GM15510 (cell line): ENCODE measurements around the gene NRG3.

Experiments used
- POLR2A ChIP-seq: IDR thresholded peaks from 3 replicates; pipeline ENCODE4 v1.6.1; 2011; ENCODE audit warnings: borderline replicate concordance; ENCODE audit not compliant: insufficient read length; ENCODE audit errors: extremely low read depth

The NRG3 gene

DNA sequence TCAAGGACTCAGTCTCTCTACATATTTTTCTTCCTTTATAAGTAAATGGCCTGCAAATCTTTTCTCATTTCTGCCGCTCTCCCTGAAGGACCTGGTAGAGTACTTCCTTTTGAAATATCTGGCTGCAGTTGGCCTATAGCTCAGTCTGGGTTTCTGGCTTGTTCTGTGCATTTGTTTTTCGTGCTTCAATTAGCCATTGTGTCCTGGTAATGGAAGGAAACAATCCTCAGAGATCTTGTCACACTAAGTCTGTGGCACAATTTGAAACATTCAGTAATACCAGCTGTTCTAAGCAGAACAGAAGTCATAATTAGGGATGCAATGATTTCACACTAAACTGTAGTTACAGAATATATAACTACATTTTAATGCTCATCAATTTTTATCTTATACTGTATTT is 545.0 kb downstream of the NRG3 start:
- TF ChIP-seq POLR2A = no peak

DNA sequence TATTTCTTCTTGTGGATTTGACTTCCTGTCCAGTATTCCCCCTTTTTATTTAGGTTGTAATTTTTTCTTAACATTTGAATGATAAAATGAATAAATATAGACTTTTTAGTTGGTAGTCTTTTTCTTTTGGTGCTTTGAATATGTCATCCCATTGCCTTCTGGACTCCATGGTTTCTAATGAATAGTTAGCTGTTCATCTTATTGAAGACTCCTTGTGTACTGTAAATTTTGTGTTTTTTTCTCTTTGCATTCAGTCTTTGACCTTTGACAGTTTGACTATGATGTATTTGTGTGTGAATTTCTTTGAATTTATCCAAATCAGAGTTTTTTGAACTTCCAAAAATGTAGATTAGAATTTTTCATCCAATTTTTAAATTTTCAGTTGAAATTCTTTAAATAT is 554.3 kb downstream of the NRG3 start:
- no peak for TF ChIP-seq POLR2A

DNA sequence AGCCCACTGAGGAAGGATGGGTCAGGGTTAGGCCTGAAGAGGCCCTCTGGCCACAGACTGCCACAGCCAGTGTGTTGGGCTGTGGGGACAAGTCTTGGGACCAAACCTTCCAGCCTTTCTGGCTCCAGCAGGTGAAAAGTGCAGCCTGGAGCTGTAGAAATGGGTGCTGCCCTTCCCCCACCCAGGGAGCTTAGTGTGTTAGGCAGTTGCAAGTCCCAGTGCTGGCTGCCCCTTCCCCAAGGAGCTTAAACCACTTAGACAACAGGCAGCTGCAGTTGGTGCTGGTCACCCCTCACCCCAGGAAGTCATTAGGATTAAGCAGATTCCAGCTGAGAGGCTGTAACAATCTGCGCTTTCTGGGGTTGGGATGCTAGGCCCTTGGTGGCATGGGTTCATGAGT is 563.3 kb downstream of the NRG3 start:
- no peak for TF ChIP-seq POLR2A

DNA sequence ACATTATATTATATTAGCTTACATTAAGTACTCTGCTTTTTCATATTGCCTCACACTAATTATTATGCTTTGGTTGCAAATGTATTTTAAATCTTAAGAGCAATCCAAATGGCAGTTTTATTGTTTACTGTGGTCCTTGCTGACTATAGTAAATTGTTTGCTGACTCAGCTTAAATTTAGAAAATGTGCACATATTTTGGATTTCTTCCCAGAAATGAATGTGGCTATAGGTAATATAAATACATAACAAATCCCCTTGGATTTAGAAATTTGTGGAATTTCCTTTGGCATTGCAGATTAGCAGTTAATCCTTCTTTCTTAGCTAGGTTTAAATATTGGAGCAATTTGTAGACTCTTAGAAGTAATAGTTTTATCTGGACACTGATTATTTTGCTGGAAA is 565.8 kb downstream of the NRG3 start:
- no peak for TF ChIP-seq POLR2A

DNA sequence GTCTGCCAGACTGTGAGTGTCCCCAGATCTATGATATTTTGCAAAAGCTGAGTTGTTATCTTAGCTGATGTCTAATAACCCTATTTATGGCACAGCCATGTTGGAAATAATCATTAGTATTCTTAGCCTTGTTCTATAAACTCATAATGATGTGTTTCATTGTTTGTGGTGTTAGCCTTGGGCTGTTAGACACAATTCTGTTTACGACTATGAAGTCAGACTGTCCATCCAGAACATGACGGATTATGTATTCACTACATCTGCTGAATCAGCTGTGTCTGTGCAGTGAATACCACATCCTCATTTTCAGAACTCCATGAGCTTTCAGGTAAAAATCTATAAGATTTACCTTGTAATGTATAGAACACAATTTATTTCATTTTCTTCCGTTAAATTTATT is 577.1 kb downstream of the NRG3 start:
- TF ChIP-seq POLR2A = no peak

DNA sequence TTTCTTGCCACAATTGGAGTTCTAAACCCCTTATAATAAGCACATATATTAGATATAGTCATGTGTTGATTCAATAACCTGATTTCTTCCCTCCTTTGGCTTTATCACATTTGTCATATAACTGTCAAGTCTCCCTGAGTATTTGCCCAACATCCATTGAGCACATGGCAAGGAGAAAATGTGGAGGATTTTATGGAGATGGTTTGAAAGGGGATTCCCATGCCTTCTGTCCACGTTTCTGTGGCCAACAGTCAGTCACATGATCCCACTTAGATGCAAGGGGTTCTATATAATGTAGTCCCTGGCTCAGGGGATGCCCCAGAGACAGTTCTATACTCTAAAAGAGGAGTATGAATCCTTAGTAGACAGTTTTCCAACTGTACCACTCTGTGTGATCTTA is 577.7 kb downstream of the NRG3 start:
- TF ChIP-seq POLR2A = no peak

DNA sequence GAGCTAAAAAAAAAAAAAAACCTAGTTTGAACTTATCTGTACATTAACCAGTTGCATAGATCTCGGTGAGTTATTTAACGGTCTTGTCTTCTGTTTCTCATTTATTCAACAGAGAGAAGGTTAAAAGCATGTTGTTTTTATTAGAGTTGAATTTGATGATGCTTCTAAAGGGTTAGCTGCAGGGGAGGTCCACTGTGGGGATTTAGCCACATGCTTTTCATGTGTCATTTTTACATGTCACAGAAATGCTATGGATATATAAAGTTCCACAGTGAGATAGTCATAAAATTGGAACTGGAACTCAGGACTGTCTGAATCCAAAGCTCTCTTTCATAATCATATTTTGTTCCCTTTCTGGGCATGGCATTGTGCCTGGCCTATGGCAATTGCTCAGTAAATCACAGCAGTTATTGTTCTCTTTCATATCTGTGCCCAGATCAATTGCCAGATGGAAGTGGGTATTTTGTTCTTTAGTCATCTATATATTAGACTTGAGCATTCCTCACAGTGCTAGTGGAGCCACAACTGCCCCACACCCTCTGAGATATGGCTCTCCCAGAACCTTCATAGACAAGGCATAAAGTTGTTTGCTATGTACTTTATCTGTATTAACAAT is 578.8 kb downstream of the NRG3 start:
- no peak for TF ChIP-seq POLR2A

DNA sequence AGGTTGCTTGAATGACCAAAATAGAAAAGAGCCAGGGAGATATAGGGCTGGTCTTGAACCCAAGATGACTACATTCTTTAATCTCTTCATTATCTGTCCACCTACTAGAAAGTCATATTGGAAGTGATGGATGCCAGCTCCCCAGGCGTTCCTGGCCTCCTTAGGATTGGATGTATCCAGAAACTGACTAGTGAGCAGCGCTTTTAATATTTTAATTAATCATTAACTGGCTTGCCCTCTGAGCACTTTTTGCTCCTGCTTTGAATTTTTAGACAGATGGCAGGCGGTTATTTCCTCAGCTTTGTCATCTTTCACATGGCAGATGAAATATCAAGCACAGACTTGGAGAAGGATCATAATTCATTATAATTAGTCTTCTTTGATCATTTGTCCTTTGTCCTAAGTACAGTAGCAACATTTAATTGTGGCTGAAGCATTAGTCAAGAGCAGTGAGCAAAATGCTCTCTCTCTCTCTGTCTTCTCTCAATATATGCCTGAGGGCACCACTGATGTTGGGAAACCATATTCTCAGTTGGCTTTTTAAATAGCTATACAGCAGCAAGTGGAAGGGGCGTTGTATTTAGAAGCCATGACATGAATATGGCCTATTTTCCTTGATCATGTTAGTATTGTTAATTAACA is 588.0 kb downstream of the NRG3 start:
- no peak for TF ChIP-seq POLR2A

DNA sequence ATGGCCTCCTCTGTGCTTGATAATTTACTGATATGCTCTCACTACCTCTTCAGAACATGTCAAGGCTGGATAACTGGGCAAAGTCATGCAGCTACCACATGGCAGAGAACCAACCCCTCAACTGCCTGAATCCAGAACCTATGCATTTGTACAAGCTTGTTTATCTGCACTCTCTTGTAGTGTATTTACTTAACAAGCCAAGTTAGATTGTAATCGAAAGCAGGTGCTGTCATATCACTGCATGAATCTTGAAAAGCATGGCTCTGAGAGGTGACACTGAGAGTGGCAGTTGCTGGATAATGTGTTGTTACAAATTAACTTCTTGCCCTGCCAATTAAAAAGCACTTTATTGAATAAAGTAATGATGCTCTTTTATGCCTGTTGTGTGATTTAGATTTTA is 588.6 kb downstream of the NRG3 start:
- TF ChIP-seq POLR2A = no peak

DNA sequence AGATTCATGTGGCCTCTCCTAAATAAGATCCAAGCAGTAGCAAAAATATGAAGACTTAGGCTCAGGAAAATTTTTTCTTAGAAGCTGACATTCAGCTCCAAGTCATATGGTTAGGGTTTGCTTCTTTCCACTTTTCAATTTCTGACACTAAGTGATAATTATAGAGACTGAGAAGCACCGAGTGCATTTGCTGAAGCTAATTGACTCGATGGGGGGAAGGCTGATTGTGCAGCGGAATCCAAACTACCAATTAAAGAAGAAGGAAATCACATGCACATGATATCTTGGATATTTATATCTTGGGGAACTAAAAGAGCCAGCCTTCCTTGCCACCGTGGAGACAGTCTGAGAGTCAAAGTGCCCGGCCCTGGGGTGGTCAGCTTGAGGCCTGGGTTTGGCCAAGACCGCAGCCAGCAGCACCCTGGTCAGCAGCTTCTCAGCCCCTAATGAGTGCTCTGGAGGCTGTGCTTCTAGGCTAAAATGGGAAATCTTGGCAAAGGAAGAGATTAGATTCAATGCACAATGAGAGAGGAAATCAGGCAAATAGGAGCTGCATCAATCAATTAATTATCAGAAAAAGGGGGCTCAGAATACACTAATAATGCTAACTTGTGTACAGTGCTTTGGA is 589.3 kb downstream of the NRG3 start:
- no peak for TF ChIP-seq POLR2A

DNA sequence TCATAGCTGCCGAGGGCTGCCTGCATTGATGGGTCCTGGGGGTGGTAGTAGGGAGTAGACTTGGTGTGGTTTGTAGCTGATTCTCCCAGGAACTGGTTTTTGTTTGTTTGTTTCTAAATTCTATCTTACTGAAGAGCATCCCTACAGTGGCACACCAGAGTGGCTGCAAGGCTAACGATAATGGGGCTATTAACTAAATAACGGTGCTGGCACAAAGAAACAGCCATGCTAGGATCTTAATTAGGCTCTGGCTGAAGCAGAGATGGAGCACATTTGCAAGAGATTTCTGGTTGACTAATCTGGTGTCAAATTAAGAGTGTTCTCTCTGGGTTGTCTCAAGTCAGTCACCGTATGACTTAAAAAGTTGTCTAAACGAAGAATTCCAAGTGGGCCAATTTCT is 590.0 kb downstream of the NRG3 start:
- no peak for TF ChIP-seq POLR2A

DNA sequence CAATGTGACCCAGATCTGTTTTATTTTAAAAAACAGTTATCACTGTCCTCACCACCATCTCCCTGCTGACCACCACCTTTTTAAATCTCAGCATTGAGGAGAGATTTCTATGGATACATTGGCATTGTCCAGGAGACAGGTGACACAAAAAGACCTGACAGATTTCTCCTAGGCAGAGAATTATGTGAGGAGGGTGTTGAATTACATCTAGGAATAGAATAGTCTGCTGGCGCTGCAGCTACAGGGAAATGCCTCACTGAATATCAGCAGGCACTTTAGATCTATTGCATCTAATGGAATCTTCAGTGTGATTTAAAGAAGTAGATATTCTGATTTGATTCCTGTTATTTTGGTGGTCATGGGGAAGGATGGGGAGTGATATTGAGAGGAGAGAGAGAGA is 593.5 kb downstream of the NRG3 start:
- TF ChIP-seq POLR2A = no peak

DNA sequence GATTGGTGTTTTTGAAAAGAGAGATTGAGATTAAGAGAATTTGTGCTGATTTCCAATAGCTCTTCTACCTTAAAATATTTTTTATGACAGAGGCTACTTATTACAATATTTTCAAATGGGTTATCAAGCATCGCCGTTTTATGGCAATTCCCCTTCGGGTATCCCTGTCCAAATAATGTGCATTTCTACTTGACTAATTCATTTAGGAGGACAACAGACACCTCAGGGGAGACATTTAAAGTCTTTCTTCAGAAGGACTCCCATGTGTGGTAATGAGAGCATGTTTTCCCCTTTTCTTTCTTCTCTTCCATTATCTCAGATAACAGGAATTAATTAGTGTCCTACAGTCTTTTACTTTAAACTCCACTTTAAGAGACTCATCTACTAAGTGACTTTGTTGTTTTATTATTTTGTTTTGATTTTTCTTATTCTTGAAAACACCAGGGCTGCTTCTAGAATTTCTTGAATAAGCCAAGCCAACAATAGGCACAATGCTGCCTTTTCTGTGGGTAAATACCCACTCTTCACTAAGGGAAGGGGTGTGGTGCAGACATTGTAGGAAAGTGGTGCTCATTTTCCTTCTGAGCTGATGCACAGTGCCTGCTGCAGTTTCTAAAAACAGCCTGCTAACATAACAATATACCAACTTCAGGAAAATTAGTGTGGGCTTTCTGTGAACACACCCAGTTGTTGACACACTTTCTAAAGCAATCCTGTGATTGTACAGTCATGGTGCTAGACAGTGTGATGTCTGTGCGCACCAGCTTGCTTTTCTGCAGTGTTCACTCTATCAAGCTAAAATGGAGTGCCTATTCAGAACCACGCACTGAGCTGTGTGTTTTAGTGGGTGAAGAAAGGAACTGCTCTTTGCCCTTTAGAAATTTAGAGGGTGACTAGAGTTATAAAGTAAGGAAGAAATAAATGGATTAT is 597.7 kb downstream of the NRG3 start:
- TF ChIP-seq POLR2A = no peak

DNA sequence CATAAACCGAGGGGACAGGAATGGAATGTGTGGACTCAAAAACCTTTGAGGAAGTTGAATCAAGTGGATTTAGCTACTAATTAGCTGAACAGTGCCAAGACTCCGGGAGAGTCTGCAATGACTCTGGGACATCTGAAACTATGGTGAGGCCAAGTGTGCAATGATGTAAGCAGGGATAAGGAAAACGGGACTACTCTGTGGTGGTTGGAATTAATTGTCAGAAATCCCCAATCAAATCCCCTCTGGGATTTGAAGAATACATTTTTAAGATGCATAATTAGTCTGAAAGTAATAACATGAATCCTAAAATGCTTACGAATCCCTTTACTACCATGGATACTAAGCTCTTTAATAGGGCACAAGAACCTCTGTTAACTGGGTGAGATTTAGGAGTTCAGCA is 602.8 kb downstream of the NRG3 start:
- no peak for TF ChIP-seq POLR2A

DNA sequence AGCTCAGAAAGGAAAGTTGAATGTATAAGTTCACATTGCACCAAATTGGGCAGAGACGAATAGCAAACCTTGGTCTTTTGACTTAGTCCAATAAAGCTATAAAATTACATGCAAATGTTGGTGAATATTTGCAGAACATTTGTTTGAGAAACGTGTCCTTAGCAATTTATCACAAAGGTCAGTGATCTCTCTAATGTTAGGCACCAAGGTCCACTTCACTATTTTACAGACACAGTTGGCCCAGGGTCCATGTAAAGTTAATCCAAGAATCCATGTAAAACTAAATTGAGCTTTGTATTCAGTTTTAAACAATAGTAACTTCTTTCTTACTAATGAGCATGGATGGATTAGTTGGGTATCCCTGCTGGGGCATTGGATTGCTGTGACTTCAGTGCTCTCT is 617.7 kb downstream of the NRG3 start:
- TF ChIP-seq POLR2A = no peak
